K562 (cell line): ENCODE data around the gene GANAB. TPM values are rescaled to one million over a fixed set of nuclear protein-coding genes. Genes with fewer than 3 reads are reported as not detected.

Experiments used
- CTCF ChIP-seq, 3 experiments: IDR thresholded peaks in 2 of 3; conservative IDR thresholded peaks in 1 of 3; 2 replicates each; pipeline ENCODE4 v1.5.1; 2011 to 2012; ENCODE audit warnings: low read length in 3 of 3, mild to moderate bottlenecking in 3 of 3, control low read depth in 2 of 3, improper control_type of control experiment in 1 of 3, inconsistent platforms in 1 of 3, low read depth in 1 of 3, mixed read lengths in 1 of 3, moderate library complexity in 1 of 3; ENCODE audit not compliant: insufficient read depth in 2 of 3
- DEAF1 ChIP-seq: fragments of 450-650 bp; formaldehyde crosslinking; IDR thresholded peaks from 2 replicates; pipeline ENCODE4 v1.4.0; 2020; ENCODE audit warnings: mild to moderate bottlenecking, moderate library complexity
- DIDO1 ChIP-seq: fragments of 450-650 bp; IDR thresholded peaks from 2 replicates; pipeline ENCODE4 v1.6.1; 2016; ENCODE audit warnings: low read depth, missing biosample characterization, missing genetic modification characterization
- ESRRA ChIP-seq: fragments of 450-650 bp; IDR thresholded peaks from 2 replicates; pipeline ENCODE4 v1.6.1; 2014; ENCODE audit warnings: low read depth, mild to moderate bottlenecking, moderate library complexity, borderline replicate concordance
- ETS1 ChIP-seq: conservative IDR thresholded peaks from 2 replicates; pipeline ENCODE4 v1.6.1; 2011; ENCODE audit warnings: low read depth, mild to moderate bottlenecking, low read length; ENCODE audit not compliant: control insufficient read depth
- GATAD2B ChIP-seq: fragments of 450-650 bp; IDR thresholded peaks from 2 replicates; pipeline ENCODE4 v1.6.1; 2017; ENCODE audit warnings: mild to moderate bottlenecking, borderline replicate concordance
- GMEB1 ChIP-seq: fragments of 250-450 bp; sonication (Bioruptor Pico); IDR thresholded peaks from 2 replicates; pipeline ENCODE4 v1.4.0; 2020; ENCODE audit warnings: mild to moderate bottlenecking
- NFRKB ChIP-seq: fragments of 450-650 bp; IDR thresholded peaks from 2 replicates; pipeline ENCODE4 v1.6.1; 2016; ENCODE audit warnings: low read depth
- PHF20 ChIP-seq: fragments of 450-650 bp; IDR thresholded peaks from 2 replicates; pipeline ENCODE4 v1.6.1; 2018; ENCODE audit not compliant: partially characterized antibody
- RBM17 ChIP-seq: fragments of 200-400 bp; formaldehyde crosslinking; IDR thresholded peaks from 2 replicates; pipeline ENCODE4 v1.6.1; 2017; ENCODE audit warnings: low read depth, mild to moderate bottlenecking, low read length, borderline replicate concordance
- RCOR1 ChIP-seq, 2 experiments: IDR thresholded peaks; 2 replicates each; pipeline ENCODE4 v1.6.1; 2012; ENCODE audit warnings: low read depth in 2 of 2, low read length in 2 of 2, borderline replicate concordance in 1 of 2, improper control_type of control experiment in 1 of 2
- RNF2 ChIP-seq: sonication (generic); IDR thresholded peaks from 2 replicates; pipeline ENCODE4 v1.6.1; 2016
- SOX6 ChIP-seq: fragments of 450-650 bp; IDR thresholded peaks from 2 replicates; pipeline ENCODE4 v1.6.1; 2014; ENCODE audit warnings: mild to moderate bottlenecking
- SP1 ChIP-seq: sonication (generic); formaldehyde crosslinking; IDR thresholded peaks from 2 replicates; pipeline ENCODE4 v1.8.1; 2022; ENCODE audit warnings: mild to moderate bottlenecking, missing genetic modification reagents
- ZNF592 ChIP-seq: fragments of 450-650 bp; IDR thresholded peaks from 2 replicates; pipeline ENCODE4 v1.6.1; 2017; ENCODE audit warnings: antibody characterized with exemption, mild to moderate bottlenecking
- ZNF77 ChIP-seq: fragments of 250-450 bp; sonication (Bioruptor Pico); IDR thresholded peaks from 2 replicates; pipeline ENCODE4 v1.5.0; 2020
- polyA plus RNA-seq, 8 experiments: library from polyadenylated mRNA; depleted of rRNA in 4 of 8; stranded (reverse) in 5 of 8; unstranded in 3 of 8; fragments of >200 nt; fragmentation: Nextera tagmentation in 2 of 8; fragmentation: Illumina TruSeq in 1 of 8; extraction: Ambion mirVana in 2 of 8; extraction: Trizol in 1 of 8; gene quantifications; 2 replicates each; pipeline versions ENCODE4 v1.2.1 to v1.2.3, GENCODE V29; 2011 to 2014; ENCODE audit warnings: inconsistent platforms in 1 of 8, missing spikeins in 1 of 8
- total RNA-seq, 7 experiments: library from RNA; depleted of rRNA in 6 of 7; stranded (reverse); fragments of >200 nt in 6 of 7; fragmentation: Illumina TruSeq in 2 of 7; extraction: Trizol in 2 of 7; gene quantifications; 2 replicates each; pipeline versions ENCODE4 v1.2.1 to v1.2.3, GENCODE V29; 2011 to 2021; ENCODE audit warnings: low replicate concordance in 1 of 7

The GANAB gene
- total and polyA plus RNA-seq, 9 of the 15 experiments (the other 6 are each of a cell fraction or from before 2014, with no cell fraction given), result 6.5 to 284 (median 161) TPM

- TF ChIP-seq RNF2 (peak; percentile 85), ESRRA (peak; percentile 91), RCOR1 (IDR thresholded peaks at IDR 0.05; ENCODE audit: borderline replicate concordance in 1 of 2, low read depth in 2 of 2, low read length in 2 of 2) (peak in 1 of 2 experiments; percentile 81; a peak in 2 of 4 replicates), PHF20 (peak; percentile 96), CTCF (IDR thresholded peaks at IDR 0.05 in 2 of 3, conservative IDR thresholded peaks at IDR 0.05 in 1 of 3; ENCODE audit: insufficient read depth in 2 of 3, low read depth in 1 of 3, low read length in 3 of 3) (peak; percentile 1 to 6 (median 1); a peak in 1 of 6 replicates), DIDO1 (tag) (peak; percentile 93), SOX6 (peak; percentile 78), NFRKB (peak; percentile 95), ETS1 (peak; percentile 59), GATAD2B (peak; percentile 83; the same call in 1 of the 2 replicates), RBM17 (no peak), GMEB1 (CRISPR knock-in tag) (peak; percentile 80), SP1 (CRISPR knock-in tag) (peak; percentile 99), DEAF1 (CRISPR knock-in tag) (peak; percentile 55; the same call in 1 of the 2 replicates), ZNF77 (CRISPR knock-in tag) (no peak), ZNF592 (0 out of 2 replicates have a peak, but pooled peaks have one; percentile 30)
Observed at GRCh38 chr11:62591448-62592145, 54.8 kb downstream of the GANAB start, which contains the start of gene TUT1 (continued).
